ENCODE results near the gene LMAN2.

Gene LMAN2

GRCh38 chr5:177320879-177321278 is 30.6 kb downstream of the LMAN2 start (continued):
- no peak for TF ChIP-seq ZNF37A (tag by site-specific recombination; IDR thresholded peaks at IDR 0.05)
- TF ChIP-seq ZSCAN16 (tag by site-specific recombination; IDR thresholded peaks at IDR 0.05) = no peak
- no peak for TF ChIP-seq ZNF660 (tag by site-specific recombination; IDR thresholded peaks at IDR 0.05)

- Histone ChIP-seq H3K27ac (ENCODE audit: extremely low read depth, low read depth, low read length) (no peak overlapping the region), H3K36me3 (ENCODE audit: control insufficient read depth in 2 of 2, insufficient read depth in 1 of 2, low read length in 2 of 2) (peaks cover 0 to 12% of the 10 kb centered on the region in 2 experiments; a peak in 1 of 3 replicates), H3K4me1 (ENCODE audit: control insufficient read depth, insufficient read depth, low read length) (no peaks in the 10 kb centered on the region), H3K9me3 (ENCODE audit: control insufficient read depth, insufficient read depth, low read depth, low read length) (no peaks in the 10 kb centered on the region), H3K4me3 (ENCODE audit: low read depth, low read length) (no peak overlapping the region)
- TF ChIP-seq ZSCAN23 (tag by site-specific recombination; IDR thresholded peaks at IDR 0.05) = no peak
- no peak for TF ChIP-seq ZNF510 (tag by site-specific recombination; IDR thresholded peaks at IDR 0.05; ENCODE audit: insufficient replicate concordance)
- no peak for TF ChIP-seq ZSCAN16 (tag by site-specific recombination; IDR thresholded peaks at IDR 0.05)
- TF ChIP-seq, protein P1, sequence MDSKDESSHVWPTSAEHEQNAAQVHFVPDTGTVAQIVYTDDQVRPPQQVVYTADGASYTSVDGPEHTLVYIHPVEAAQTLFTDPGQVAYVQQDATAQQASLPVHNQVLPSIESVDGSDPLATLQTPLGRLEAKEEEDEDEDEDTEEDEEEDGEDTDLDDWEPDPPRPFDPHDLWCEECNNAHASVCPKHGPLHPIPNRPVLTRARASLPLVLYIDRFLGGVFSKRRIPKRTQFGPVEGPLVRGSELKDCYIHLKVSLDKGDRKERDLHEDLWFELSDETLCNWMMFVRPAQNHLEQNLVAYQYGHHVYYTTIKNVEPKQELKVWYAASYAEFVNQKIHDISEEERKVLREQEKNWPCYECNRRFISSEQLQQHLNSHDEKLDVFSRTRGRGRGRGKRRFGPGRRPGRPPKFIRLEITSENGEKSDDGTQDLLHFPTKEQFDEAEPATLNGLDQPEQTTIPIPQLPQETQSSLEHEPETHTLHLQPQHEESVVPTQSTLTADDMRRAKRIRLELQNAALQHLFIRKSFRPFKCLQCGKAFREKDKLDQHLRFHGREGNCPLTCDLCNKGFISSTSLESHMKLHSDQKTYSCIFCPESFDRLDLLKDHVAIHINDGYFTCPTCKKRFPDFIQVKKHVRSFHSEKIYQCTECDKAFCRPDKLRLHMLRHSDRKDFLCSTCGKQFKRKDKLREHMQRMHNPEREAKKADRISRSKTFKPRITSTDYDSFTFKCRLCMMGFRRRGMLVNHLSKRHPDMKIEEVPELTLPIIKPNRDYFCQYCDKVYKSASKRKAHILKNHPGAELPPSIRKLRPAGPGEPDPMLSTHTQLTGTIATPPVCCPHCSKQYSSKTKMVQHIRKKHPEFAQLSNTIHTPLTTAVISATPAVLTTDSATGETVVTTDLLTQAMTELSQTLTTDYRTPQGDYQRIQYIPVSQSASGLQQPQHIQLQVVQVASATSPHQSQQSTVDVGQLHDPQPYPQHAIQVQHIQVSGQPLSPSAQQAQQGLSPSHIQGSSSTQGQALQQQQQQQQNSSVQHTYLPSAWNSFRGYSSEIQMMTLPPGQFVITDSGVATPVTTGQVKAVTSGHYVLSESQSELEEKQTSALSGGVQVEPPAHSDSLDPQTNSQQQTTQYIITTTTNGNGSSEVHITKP (tag by site-specific recombination; IDR thresholded peaks at IDR 0.05) = no peak
- no peak for TF ChIP-seq ZNF777 (tag by site-specific recombination; IDR thresholded peaks at IDR 0.05; ENCODE audit: borderline replicate concordance)
- TF ChIP-seq ZNF580 (tag by site-specific recombination; IDR thresholded peaks at IDR 0.05) = no peak
- CTCF ChIA-PET = interaction anchor here (0.6 to 2.7 kb wide), 8 partner anchors 8 to 155 kb away, joined by 3 to 23 read pairs (median 4); no protein-coding TSS in a partner anchor
- POLR2A ChIA-PET = interaction anchor here (0.5 to 1.2 kb wide), 2 partner anchors 17 to 177 kb away, joined by 3 to 4 read pairs; partner anchors contain the start of genes PDLIM7, PRELID1 and RAB24
These were observed 31.4 kb downstream of the LMAN2 start for GRCh38 chr5:177319913-177320588.

- Histone ChIP-seq H3K9me3 (ENCODE audit: control insufficient read depth, insufficient read depth, low read depth, low read length) (no peaks in the 10 kb centered on the region), H3K36me3 (ENCODE audit: control insufficient read depth in 2 of 2, insufficient read depth in 1 of 2, low read length in 2 of 2) (peaks cover 0 to 12% of the 10 kb centered on the region in 2 experiments; a peak in 1 of 3 replicates), H3K4me3 (ENCODE audit: low read depth, low read length) (no peak overlapping the region), H3K4me1 (ENCODE audit: control insufficient read depth, insufficient read depth, low read length) (no peaks in the 10 kb centered on the region; the same call in 1 of the 2 replicates), H3K27ac (ENCODE audit: extremely low read depth, low read depth, low read length) (no peak overlapping the region)
- CTCF ChIA-PET = interaction anchor here (0.6 to 2.7 kb wide), 27 partner anchors 8 to 382 kb away, joined by 3 to 23 read pairs (median 5); partner anchors contain the start of genes LMAN2 and SLC34A1
- POLR2A ChIA-PET = no interaction called here
- TF ChIP-seq YY2 (tag by site-specific recombination; IDR thresholded peaks at IDR 0.05) = no peak
- peak; percentile 53; the same call in 1 of the 2 replicates for TF ChIP-seq ZNF660 (tag by site-specific recombination; IDR thresholded peaks at IDR 0.05)
- peak; percentile 58 for TF ChIP-seq CTCF (tag by site-specific recombination; IDR thresholded peaks at IDR 0.05)
- peak; percentile 100 for TF ChIP-seq ZNF133 (tag by site-specific recombination; IDR thresholded peaks at IDR 0.05)
- TF ChIP-seq ZNF223 (tag by site-specific recombination; IDR thresholded peaks at IDR 0.05) = no peak
- peak; percentile 86 for TF ChIP-seq ZNF677 (tag by site-specific recombination; IDR thresholded peaks at IDR 0.05)
- TF ChIP-seq, protein P2, sequence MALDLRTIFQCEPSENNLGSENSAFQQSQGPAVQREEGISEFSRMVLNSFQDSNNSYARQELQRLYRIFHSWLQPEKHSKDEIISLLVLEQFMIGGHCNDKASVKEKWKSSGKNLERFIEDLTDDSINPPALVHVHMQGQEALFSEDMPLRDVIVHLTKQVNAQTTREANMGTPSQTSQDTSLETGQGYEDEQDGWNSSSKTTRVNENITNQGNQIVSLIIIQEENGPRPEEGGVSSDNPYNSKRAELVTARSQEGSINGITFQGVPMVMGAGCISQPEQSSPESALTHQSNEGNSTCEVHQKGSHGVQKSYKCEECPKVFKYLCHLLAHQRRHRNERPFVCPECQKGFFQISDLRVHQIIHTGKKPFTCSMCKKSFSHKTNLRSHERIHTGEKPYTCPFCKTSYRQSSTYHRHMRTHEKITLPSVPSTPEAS (tag by site-specific recombination; IDR thresholded peaks at IDR 0.05) = no peak
- TF ChIP-seq, protein P3, sequence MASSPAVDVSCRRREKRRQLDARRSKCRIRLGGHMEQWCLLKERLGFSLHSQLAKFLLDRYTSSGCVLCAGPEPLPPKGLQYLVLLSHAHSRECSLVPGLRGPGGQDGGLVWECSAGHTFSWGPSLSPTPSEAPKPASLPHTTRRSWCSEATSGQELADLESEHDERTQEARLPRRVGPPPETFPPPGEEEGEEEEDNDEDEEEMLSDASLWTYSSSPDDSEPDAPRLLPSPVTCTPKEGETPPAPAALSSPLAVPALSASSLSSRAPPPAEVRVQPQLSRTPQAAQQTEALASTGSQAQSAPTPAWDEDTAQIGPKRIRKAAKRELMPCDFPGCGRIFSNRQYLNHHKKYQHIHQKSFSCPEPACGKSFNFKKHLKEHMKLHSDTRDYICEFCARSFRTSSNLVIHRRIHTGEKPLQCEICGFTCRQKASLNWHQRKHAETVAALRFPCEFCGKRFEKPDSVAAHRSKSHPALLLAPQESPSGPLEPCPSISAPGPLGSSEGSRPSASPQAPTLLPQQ (tag by site-specific recombination; IDR thresholded peaks at IDR 0.05) = no peak
- no peak for TF ChIP-seq ZNF510 (tag by site-specific recombination; IDR thresholded peaks at IDR 0.05; ENCODE audit: insufficient replicate concordance)
- TF ChIP-seq, protein P4, sequence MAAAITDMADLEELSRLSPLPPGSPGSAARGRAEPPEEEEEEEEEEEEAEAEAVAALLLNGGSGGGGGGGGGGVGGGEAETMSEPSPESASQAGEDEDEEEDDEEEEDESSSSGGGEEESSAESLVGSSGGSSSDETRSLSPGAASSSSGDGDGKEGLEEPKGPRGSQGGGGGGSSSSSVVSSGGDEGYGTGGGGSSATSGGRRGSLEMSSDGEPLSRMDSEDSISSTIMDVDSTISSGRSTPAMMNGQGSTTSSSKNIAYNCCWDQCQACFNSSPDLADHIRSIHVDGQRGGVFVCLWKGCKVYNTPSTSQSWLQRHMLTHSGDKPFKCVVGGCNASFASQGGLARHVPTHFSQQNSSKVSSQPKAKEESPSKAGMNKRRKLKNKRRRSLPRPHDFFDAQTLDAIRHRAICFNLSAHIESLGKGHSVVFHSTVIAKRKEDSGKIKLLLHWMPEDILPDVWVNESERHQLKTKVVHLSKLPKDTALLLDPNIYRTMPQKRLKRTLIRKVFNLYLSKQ (tag by site-specific recombination; IDR thresholded peaks at IDR 0.05; ENCODE audit: borderline replicate concordance) = no peak
- no peak for TF ChIP-seq ZNF48 (tag by site-specific recombination; IDR thresholded peaks at IDR 0.05)
- TF ChIP-seq SP7 (tag by site-specific recombination; IDR thresholded peaks at IDR 0.05) = 0 out of 2 replicates have a peak, but pooled peaks have one; percentile 15
- no peak for TF ChIP-seq OVOL3 (tag by site-specific recombination; IDR thresholded peaks at IDR 0.05)
These were observed 33.5 kb downstream of the LMAN2 start for GRCh38 chr5:177317959-177318377.
